Stimulated activated CD4-positive, alpha-beta T cell treated with anti-CD3 and anti-CD28 coated beads, TNF-alpha, amount 100 ng/mL, for 1 hour (primary cell): ENCODE results near the gene CMA1.
"Not testable (repeated sequence)": the region's sequence is repeated elsewhere in the genome, so short reads cannot be mapped to it uniquely, and the experiment has no call there.

Experiments used
- DNase-seq, 3 donors: peaks; one replicate each; pipeline ENCODE4 v3.0.0-alpha.2; 2020; ENCODE audit warnings: low read depth in 3 of 3, low spot score in 1 of 3

CMA1 gene

GRCh38 chr14:24508155-24508840, at the start of gene CMA1:
TSS of gene CMA1 (minus strand) at chr14:24508265. CDS start at chr14:24508235, 30 bp downstream.
- DNase-seq = no peak

- DNase-seq = no peak
These were observed 48.7 kb upstream of the CMA1 start for GRCh38 chr14:24556756-24557155.

GRCh38 chr14:24549064-24549463, 41.0 kb upstream of the CMA1 start:
- not testable (repeated sequence) for DNase-seq

GRCh38 chr14:24542346-24542936, 34.4 kb upstream of the CMA1 start:
- DNase-seq = no peak

DNA sequence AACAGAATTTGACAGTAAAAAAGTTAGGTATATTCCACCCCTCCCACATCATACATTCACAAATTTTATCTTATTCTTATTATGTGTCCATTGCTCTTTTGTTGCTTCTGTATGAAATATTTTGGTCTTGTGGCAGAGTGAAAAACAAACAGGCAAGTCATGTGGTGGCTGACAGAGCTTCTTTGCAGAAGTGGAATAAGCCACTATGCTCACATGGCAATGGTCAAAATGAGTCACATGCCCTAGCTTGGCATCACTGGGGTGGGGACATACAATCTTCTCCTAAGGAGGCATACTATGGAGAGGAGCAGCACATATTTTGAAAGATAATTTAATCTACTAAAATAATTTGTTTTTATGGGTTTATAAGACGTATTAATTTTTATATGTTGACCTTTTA, 27.7 kb upstream of the CMA1 start:
- no peak for DNase-seq

DNA sequence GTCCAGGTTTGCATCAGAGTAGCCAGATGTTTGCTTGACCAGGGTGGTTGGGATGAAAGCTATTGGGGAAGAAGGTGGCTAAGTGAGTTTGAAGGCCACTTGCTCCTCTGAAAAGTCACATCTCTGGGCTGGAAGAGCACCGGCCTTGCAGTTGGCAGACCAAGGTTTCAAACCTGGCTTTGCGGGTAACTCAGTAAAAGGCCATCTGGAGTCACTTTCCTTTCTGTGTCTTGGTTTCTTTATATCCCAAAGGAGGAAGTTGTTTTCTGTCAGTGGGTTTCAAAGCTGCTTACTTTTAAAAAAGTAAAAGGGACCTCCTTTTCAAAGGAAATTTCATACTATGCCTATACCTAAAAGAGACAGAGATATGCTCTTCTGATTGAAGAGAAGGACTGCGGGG, 26.2 kb upstream of the CMA1 start:
- DNase-seq = no peak

DNA sequence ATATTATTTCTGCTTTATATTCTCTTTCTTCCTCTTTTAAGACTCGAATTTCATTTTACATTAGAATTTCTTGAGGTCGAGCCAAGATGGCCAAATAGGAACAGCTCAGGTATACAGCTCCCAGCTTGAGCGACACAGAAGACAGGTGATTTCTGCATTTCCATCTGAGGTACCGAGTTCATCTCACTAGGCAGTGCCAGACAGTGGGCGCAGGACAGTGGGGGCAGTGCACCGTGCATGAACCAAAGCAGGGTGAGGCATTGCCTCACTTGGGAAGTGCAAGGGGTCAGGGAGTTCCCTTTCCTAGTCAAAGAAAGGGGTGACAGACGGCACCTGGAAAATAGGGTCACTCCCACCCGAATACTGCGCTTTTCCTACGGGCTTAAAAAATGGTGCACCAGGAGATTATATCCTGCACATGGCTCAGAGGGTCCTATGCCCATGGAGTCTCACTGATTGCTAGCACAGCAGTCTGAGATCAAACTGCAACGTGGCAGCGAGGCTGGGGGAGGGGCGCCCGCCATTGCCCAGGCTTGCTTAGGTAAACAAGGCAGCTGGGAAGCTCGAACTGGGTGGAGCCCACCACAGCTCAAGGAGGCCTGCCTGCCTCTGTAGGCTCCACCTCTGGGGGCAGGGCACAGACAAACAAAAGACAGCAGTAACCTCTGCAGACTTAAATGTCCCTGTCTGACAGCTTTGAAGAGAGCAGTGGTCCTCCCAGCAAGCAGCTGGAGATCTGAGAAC, 18.0 kb upstream of the CMA1 start:
- DNase-seq = not testable (repeated sequence)

DNA sequence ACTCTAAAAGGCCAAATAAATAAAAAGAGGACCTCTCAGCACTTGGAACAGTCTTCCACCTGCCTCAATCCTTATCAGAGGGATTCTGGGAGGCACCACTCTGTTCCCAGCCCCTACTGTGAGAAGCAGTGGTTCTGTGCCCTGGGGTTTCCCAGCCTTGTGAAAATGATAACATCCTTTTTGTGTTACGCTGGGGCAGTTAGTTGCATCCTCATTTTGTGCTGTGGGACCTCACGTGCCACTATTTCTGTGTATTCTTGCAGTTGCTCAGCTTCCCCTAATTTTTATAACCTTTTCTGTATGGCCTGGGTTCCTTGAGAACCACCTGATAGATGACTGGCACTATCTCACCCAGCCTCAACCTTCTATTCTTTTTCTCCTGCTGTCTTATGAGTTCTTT, 10.8 kb upstream of the CMA1 start:
- DNase-seq = no peak

- no peak for DNase-seq
These were observed 6.1 kb upstream of the CMA1 start for GRCh38 chr14:24514209-24514608.

DNA sequence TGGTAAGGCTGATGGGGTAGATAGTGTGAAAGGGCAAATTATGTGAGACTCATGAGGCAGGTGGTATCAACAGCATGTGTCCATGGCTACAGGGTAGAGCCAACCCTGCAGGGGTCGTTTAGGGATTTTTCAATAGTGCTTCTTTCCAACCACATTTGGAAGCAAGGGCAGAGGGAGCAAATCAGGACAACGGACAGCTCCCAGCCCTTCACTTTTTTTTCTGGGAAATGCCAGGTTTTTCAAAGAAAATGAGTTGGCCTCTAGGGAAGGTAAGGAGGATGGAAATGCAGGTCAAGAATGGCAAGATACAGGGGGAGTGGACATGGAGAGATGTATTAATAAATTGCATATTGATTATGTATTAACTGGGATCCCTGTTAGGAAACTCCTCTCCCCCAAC, 4.9 kb upstream of the CMA1 start:
- no peak for DNase-seq

DNA sequence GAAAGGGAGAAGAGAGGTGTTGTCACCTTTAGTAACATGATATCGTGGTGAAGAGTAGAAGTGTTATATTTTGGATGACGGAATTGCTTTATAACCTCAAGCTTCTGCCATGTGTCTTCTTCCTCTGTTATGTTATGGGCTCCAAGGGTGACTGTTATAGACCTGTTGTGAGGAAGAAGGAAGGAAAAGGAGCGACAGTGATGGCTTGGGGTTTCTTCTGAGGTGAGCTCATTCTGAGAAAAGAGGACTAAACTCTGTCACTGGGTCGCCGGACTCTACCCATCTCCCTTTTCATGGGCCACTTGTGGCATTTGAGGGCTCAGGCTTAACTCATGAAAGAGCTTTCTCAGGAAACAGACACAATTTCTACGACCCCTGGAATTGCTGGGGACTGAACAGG, 1.6 kb downstream of the CMA1 start:
- DNase-seq = no peak

DNA sequence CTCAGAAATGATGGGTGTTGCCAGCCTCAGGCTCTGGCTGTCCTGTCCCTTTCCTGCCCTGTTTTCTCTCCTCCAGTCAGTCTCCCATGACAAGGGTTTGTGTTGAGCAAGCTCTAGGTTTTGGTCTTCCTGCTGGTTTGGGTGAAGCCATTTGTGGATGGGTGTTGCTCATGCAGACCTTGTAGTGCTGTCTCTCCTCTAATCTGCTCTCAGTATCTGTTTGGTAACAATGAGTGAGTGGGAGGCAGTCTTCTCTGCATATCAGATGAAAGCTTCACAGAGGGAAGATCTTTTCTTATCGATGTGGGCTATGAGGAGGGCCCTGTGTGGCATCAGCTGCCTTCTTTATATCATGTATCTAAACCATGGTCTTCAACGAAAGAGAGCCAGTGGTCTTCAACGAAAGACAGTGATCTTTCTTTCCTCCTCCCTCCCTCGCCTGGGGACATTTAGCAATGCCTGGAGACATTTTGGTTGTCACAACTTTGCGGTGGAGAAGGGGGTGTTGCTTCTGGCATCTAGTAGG, 3.6 kb downstream of the CMA1 start:
- no peak for DNase-seq

DNA sequence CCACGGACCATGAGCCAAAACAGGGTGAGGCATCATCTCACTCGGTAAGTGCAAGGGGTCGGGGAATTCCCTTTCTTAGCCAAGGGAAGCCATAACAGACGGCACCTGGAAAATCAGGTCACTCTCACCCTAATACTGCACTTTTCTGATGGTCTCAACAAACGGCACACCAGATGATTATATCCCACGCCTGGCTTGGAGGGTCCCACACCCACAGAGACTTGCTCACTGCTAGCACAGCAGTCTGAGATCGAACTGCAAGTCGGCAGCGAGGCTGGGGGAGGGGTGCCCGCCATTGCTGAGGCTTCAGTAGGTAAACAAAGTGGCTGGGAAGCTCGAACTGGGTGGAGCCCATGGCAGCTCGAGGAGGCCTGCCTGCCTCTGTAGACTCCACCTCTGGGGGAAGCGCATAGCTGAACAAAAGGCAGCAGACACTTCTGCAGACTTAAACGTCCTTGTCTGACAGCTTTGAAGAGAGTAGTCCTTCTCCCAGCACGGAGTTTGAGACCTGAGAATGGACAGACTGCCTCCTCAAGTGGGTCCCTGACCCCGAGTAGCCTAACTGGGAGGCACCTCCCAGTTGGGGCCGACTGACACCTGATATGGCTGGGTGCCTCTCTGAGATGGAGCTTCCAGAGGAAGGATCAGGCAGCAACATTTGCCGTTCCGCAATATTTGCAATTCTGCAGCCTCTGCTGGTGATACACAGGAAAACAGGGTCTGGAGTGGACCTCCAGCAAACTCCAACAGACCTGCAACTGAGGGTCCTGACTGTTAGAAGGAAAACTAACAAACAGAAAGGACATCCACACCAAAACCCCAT, 16.3 kb downstream of the CMA1 start:
- DNase-seq = not testable (repeated sequence)

DNA sequence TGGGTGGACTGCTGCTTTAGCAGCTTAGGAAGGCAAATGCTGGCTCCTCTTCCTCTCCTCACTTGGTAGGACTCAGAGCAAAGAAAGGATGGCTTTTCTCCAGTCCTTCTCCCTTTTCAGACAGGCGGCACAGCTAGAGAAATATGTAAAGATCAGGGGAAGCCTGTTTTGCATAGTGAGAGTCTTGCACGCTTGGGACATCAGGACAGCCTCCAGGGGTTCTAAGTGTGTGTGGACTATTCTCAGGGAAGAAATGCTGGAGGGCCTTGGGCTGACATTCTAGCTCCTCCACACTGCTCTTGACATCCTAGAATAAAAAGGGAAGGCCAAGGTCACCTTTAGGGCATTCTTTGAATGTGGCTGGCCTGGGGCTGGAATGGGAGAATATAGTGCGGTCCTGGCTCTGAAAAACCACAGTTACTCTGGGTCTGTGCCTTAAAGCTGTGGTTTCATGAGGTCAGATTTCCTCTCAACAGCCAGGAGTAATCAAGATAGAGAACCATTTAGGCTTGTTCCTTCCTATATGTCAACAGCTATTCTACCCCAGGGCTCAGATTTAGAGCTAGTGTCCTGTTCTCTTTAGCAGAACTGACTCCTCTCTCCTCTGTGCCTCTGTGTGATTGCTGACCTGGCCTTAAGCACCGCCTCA, 24.3 kb downstream of the CMA1 start:
- DNase-seq = no peak

GRCh38 chr14:24482699-24483303, 25.3 kb downstream of the CMA1 start:
- not testable (repeated sequence) for DNase-seq

GRCh38 chr14:24481622-24482324, 26.3 kb downstream of the CMA1 start:
- DNase-seq = peak in 1 of 3 donors; percentile 34

- not testable (repeated sequence) for DNase-seq
These were observed 28.1 kb downstream of the CMA1 start for GRCh38 chr14:24479999-24480398.

- DNase-seq = no peak
These were observed 32.8 kb downstream of the CMA1 start for GRCh38 chr14:24475261-24475660.

DNA sequence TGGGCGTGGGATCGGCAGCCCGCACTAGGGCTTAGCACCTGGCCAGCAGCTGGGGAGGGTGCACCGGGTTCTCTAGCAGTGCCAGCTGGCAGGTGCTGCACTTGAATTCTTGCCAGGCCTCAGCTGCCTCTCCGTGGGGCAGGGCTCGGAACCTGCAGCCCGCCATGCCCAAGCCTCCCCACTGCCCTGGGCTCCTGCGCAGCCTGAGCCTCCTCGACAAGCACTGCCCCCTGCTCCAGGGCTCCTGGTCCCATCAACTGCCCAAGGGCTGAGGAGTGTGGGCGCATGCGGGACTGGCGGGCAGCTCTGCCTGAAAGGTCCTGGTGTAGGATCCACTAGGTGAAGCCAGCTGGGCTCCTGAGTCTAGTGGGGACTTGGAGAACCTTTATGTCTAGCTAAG, 34.9 kb downstream of the CMA1 start:
- DNase-seq = no peak

GRCh38 chr14:24470450-24470849, 37.6 kb downstream of the CMA1 start:
- not testable (repeated sequence) for DNase-seq
